ENCODE results near the gene APBB2.
A peak's percentile ranks its signal among the peaks of the same experiment; 100 is the strongest.
"Not testable (repeated sequence)": the region's sequence is repeated elsewhere in the genome, so short reads cannot be mapped to it uniquely, and the experiment has no call there.

APBB2 gene

GRCh38 chr4:40939856-40940255 is 274.5 kb downstream of the APBB2 start:
- no peak overlapping the region for H3K4me3 ChIP-seq (ENCODE audit: low read length)
- no peak for DNase-seq (ENCODE audit: low read depth, low spot score)

DNA sequence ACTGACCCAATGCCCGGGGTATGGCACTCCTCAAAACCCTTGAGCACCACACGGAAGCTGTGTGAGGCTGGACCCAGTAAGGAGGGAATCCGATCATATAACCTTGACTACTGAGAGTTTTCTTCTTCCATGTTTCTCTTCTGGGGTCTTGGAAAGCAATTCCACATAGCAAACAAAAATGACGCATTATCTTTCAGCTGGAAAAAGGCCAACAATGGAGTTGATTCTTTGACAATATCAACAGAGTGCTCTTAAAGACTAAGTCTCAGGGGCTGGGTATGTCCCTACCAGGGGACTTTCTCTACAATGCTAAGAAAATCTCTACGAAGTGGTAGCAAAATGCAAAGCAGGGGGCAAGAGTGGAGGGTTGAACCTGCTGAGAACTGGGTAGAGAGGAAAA is 276.0 kb downstream of the APBB2 start:
- no peak for DNase-seq (ENCODE audit: low read depth, low spot score)

DNA sequence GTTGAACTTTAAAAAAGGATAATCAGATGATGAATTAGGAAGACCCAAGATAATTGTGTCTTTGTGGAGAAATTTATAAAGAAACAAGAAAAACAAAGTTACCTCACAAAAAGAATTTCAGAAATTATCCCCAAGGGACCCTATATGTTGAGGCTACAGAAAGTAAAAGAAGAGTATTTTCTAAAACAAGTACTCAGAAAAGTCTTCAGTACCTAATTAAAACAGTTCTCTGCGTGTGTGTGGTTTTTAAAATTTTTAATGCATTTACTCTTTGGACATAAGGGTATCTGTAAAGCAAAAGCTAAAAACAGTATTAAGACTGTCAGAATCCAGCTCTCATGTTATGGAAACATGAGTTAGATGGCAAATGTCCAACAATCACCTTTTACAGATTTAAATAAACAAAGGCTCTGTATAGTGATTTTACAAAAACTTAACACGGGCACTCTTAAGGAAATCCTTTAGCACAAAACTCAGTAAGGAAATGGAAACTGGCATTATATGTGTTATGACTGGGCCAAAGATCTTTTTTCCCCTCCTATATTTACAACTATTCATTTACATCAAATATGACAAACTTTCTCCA is 277.1 kb downstream of the APBB2 start:
- no peak overlapping the region for H3K4me3 ChIP-seq (ENCODE audit: low read length)
- no peak for DNase-seq (ENCODE audit: low read depth, low spot score)

More for the DNA sequence above, 276.0 kb downstream of the APBB2 start:
- no peak overlapping the region for H3K4me3 ChIP-seq (ENCODE audit: low read length)

GRCh38 chr4:40934676-40935075 is 279.7 kb downstream of the APBB2 start:
- DNase-seq (ENCODE audit: low read depth, low spot score): no peak
- H3K4me3 ChIP-seq (ENCODE audit: low read length): no peak overlapping the region

DNA sequence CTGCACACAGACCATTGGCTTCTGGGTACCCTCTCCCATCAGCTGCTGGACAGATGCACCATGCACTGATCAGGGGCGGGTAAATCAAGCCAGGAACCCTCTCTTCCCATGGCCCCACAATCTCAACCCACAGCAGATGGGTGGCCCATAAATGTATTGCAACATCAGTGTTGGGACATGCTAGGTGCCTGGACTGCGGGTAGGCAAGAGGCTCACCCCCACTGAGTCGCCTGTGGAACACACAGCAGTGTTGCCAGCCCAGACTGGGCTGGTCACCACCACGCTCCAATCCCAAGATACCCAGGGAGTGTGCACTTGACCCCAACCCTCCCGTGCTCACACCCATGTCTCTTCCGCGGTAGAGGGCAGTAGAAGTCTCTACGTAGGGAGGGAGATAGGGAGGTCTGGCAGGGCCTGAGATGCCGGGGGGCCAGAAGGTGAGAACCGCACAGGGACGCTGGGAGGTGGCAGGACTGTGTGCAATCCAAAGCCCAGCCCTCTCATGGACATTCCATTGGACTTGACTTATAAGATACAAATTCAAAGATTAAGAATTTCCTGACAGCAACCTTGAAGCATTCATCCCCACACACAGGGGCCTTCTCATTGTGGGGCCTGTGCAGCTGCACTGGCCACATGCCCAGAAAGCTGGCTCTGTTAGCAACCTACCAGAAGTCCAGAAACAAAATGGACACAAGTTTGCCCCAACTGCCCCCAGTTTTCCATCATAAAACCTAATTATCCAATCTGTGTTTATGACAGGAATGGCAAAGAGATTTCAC is 280.9 kb downstream of the APBB2 start:
- H3K4me3 ChIP-seq (ENCODE audit: low read length): no peak overlapping the region
- DNase-seq (ENCODE audit: low read depth, low spot score): no peak

GRCh38 chr4:40931841-40932240 is 282.5 kb downstream of the APBB2 start:
- DNase-seq (ENCODE audit: low read depth, low spot score): no peak
- no peak overlapping the region for H3K4me3 ChIP-seq (ENCODE audit: low read length)

- no peak overlapping the region for H3K4me3 ChIP-seq (ENCODE audit: low read length)
- DNase-seq (ENCODE audit: low read depth, low spot score): no peak
These were observed 283.1 kb downstream of the APBB2 start for GRCh38 chr4:40931238-40931637.

- no peak for DNase-seq (ENCODE audit: low read depth, low spot score)
- no peak overlapping the region for H3K4me3 ChIP-seq (ENCODE audit: low read length)
These were observed 287.3 kb downstream of the APBB2 start for GRCh38 chr4:40927074-40927473.

GRCh38 chr4:40924793-40925117 is 289.6 kb downstream of the APBB2 start:
- DNase-seq (ENCODE audit: low read depth, low spot score): no peak
- H3K4me3 ChIP-seq (ENCODE audit: low read length): no peak overlapping the region

DNA sequence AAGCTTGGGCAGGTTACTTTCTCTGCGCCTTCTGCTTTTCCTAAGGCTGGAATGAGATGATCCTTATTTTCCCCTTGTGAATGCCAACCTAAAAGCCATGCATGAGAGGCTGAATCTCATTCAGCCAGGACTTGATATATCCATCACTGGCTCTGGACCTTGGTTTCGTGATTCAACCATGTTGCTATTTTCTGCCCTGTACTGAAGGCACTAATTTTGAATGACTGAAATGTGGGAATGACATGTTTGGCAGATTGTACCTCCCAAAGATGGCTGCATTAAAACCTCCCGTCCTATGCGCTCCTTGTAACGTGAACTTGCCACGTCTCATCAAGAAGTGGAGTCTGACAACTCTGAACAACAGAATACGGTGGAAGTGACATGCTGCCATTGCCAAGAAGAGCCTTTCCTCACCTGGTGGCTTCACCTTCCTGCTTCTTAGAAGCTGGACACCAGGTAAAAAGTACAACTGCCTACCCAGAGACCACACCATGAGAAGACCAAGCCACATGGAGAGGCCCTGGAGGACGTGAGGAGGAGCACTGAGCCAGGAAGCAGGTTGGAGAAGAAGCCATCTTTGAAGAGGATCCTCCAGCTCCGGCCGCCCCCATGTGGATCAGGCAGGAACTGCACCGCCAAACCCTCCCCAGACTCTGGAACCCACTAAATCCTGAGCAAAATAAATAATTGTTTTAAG is 290.1 kb downstream of the APBB2 start:
- H3K4me3 ChIP-seq (ENCODE audit: low read length): no peak overlapping the region
- DNase-seq (ENCODE audit: low read depth, low spot score): peak; percentile 42

GRCh38 chr4:40923316-40924095 is 290.8 kb downstream of the APBB2 start:
- DNase-seq (ENCODE audit: low read depth, low spot score): no peak
- H3K4me3 ChIP-seq (ENCODE audit: low read length): no peak overlapping the region

- DNase-seq (ENCODE audit: low read depth, low spot score); H3K4me3 ChIP-seq (ENCODE audit: low read length): not testable (repeated sequence)
These were observed 294.4 kb downstream of the APBB2 start for GRCh38 chr4:40919976-40920375.

DNA sequence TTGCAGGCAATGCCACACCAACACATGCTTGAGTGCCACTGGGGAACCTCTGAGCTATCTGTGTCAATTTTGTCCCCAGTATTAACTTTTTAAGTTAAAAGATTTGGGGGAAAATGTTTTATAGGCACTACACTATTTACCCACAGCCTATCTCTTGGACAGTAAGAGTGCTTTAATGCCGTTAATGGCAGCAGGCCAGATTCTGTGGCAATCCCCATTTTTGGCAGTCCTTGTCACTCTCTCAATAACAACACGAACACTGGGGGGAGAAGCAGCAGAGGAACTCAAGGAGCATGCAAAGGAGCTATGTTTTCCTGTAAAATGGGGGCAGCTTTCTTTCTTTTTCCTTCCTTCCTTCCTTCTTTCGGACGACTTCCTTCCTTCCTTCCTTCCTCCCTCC is 296.0 kb downstream of the APBB2 start:
- no peak for DNase-seq (ENCODE audit: low read depth, low spot score)
- no peak overlapping the region for H3K4me3 ChIP-seq (ENCODE audit: low read length)

GRCh38 chr4:40916880-40917279 is 297.5 kb downstream of the APBB2 start:
- no peak overlapping the region for H3K4me3 ChIP-seq (ENCODE audit: low read length)
- peak; percentile 22 for DNase-seq (ENCODE audit: low read depth, low spot score)

GRCh38 chr4:40916218-40916555 is 298.2 kb downstream of the APBB2 start:
- no peak overlapping the region for H3K4me3 ChIP-seq (ENCODE audit: low read length)
- no peak for DNase-seq (ENCODE audit: low read depth, low spot score)

DNA sequence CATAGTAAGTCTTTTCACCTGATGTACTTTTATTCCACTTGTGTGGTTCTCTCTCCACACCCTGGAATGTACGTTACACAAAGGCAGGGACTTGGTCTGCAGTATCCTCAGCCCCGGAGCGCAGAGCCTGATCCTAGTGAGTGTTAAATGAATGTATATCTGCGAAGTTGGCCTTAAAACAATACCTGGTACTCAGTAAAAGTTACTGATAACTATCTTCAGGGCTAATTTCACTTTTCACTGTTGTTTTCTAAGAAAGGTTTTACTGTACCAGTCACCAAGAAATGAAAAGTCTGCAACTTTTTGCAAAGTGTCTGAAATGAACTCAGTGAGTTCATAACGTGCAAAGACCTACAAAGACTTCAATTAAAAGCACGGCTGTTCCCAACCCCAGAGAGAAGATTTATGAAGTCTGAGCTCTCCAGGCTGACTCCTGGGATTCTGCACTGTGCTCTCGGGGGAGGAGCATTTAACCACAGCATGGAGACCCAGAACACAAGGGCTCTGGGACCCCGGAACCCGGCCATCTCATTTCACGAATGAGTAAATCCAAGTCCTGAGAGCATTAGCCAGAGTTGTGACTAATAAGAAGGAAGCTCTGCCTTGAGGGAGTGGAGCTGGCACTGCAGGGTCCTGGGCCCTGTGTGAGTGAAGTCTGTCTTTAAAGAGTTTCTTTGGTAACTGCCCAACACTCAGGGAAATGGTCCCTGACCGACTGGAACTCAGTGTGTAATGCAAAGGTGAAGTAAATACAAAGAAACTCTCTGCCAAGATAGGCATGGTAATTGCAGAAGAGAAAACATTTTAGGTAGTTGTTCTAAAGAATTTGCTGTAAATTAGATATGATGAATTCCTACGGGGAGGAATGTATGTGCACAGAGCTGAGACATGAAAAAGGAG is 298.8 kb downstream of the APBB2 start:
- no peak overlapping the region for H3K4me3 ChIP-seq (ENCODE audit: low read length)
- no peak for DNase-seq (ENCODE audit: low read depth, low spot score)

DNA sequence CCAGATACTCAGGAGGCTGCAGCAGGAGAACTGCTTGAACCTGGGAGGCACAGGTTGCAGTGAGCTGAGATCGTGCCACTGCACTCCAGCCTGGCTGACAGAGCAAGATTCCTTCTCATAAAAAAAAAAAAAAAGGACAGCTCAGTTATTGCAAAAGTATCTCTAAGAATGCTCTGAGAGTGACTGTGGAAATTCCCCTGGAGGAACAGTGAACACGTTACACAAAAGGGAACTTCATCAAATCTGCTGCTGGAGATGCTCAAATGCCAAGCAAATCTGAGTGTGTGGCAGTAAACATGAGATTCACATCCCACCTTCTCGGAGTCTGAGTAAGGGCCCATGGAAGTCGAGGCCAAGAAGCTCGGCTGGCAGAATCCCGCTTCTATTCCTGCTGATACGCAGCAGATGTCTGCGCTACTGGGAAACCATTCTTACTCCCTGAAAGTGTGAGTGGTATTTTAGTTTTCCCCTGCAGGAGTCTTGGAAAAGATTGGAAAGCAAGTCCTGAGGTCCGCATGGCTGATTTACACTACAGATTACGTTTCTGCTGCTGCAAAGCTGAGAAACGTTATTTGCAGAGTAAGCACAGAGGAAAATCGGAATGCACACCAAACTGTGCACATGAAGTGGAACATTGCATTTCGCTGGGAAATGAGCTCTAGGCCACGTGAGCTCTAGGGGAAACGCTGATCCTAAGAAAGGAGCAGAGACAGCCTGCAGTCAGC is 301.7 kb downstream of the APBB2 start:
- DNase-seq (ENCODE audit: low read depth, low spot score): no peak
- no peak overlapping the region for H3K4me3 ChIP-seq (ENCODE audit: low read length)

DNA sequence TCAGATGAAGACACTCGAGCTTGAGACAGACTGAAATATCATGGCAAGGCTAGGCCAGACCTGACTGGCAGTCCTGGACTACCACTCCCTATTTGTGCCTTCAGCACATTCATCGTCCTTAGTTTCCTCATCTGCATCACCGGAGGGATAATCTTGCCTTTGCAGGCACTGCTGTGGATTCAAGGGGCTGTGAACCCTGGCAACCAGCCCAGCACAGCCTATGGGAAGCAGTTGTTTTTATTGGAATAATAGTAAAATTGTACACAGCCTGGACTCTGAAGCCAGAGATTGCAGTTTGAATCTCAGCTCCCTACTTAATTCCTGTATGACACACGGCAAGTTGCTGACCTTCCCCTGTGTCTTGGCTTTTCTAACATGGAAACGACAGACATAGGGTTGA is 303.6 kb downstream of the APBB2 start:
- no peak overlapping the region for H3K4me3 ChIP-seq (ENCODE audit: low read length)
- DNase-seq (ENCODE audit: low read depth, low spot score): no peak

All from Jurkat, Clone E6-1 (cell line).